Right ventricle myocardium inferior (tissue), 1 donor: ENCODE results near the gene ELAVL4. TPM values are rescaled to one million over a fixed set of nuclear protein-coding genes. Genes with fewer than 3 reads are reported as not detected.
A peak's percentile ranks its signal among the peaks of the same experiment; 100 is the strongest.

Experiments
- ATAC-seq: fragments of 200-7000 bp; cut with Tn5 transposase; one replicate; pipeline ENCODE4 v1.9.1; 2020; ENCODE audit warnings: mild to moderate bottlenecking, moderate library complexity
- DNase-seq: peaks from one replicate; pipeline ENCODE4 v3.0.0; 2021; ENCODE audit errors: missing footprints
- intact Hi-C: fragments of 100-400 bp; cut with DNase I; formaldehyde crosslinking; loops from one replicate; pipeline ENCODE4 v1.11.0; 2022
- long read RNA-seq: library from polyadenylated mRNA; unstranded; transcript quantifications from one replicate; pipeline ENCODE4 v2.0.0, GENCODE V29; 2021
- total RNA-seq: library from RNA; stranded (reverse); fragmentation: NEBNext Ultra II Directional; extraction: Animal tissue kit (Norgen Biotek cat#: 25700); gene quantifications from one replicate; pipeline ENCODE4 v1.2.1, GENCODE V29; 2021
- donor health status: DM: no; HTN: yes; CAD: no; lungs with severe emphysema.

Gene ELAVL4
- total RNA-seq: not detected
- long read RNA-seq: 0 reads

DNA sequence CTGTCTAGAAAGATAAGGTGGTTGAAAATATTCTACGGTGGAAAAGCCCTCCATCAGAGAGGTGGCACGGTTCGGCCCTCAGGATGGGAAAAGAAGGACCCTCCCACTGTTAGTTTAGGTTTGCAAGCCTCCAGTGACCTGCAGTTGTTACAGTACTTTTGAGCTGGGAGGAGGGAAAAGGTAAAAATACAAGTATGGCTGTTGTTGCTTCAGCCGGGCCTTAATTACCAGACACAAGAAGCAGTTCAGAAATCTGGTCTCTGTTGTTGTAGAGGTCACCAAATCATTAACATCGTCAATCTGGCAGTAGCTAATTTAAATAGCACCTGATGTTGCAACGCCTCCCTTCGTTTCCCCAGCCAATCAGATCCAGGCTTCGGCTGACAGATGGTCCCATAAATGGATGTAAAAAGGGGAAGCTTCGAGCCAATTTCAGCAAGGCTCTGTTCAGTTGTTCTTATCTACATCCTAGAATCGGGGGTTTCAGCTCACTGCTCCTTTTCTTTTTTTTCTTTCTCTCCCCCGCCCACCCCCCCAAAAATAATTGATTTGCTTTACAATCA, at the start of gene ELAVL4:
Gene ELAVL4 (plus strand): TSS at position 424 of the 563 bp plus-strand sequence. CDS start 270 bp downstream, outside the sequence.
- DNase-seq (no peak), ATAC-seq (no peak)
- intact Hi-C loops: no loop called here

DNA sequence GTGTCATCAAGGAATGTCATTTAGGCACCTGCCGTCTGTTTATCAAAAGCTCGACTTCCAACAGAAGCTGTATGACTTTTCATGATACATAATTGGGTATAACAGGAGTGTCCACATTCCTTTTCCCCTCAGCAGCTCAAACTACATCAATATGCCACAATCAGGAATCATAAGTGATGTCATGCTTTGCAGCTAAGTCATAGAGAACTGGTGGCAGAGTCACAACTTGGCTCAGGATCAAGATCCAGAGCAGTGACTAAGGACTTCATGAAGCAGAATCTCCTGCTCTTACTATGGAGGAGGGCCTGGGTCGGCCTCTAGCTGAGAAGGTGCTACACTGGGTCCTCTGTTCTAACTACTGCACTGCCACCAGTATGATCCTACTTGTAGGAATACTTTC, 48.4 kb upstream of the ELAVL4 start:
- intact Hi-C loops: loop anchor here (5.0 kb wide), 1 partner anchor 272 kb away; no protein-coding TSS in a partner anchor
- DNase-seq (no peak), ATAC-seq (no peak)

DNA sequence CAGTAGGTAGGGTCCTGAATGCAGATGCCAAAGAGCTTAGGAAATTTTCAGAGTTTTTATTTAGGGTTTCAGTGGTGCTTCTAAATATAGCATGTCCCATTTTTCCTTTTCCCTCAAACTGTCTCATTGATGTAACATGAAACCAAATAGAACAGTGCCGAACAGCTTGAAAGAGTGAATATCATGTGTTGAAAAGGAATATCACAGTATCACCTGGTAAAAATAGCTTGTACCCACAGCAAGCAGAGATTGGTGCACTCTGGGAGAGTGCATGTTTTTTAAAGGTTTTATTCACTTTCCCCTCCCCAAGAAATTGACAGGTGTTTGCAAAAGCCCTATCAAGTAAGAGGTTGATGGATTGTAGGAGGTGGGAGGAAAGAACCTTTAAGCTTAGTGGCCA, 41.9 kb upstream of the ELAVL4 start:
- intact Hi-C loops: no loop called here
- DNase-seq (no peak), ATAC-seq (no peak)

DNA sequence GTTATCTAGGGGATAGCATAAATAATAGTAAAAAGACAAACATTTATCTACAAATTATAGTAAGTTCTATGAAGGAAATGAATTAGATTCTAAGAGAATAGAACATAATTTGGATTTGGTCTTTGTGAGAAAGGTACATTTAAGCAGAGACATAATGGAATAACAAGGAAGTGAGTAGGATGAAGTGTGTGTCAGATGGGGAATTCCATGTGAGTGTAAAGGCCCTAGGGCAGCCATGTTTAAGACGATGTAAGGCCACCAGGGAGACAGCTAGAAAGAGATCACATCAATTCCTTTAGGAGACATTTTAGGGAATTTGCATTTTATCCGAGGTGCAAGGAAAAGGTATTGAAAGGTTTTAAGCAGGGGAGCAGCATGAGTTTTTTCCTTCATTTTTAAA, 33.8 kb upstream of the ELAVL4 start:
- DNase-seq (no peak), ATAC-seq (no peak)
- intact Hi-C loops: no loop called here

DNA sequence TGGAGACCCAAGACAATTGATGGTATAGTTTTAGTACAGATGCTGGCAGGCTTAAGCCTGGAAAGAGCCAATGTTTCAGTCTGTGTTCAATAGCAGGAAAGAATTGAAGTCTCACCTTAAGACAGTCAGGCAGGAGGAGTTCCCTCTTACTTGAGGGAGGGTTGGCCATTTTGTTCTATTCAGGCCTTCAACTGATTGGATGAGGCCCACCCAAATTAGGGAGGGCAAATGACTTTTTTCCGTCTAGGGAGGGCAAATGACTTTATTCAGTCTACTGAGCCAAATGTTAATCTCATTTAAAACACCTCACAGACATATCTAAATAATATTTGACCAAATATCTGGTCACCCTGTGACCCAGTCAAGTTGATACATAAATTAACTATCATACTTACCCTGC, 31.4 kb upstream of the ELAVL4 start:
- DNase-seq (no peak), ATAC-seq (no peak)
- intact Hi-C loops: no loop called here

DNA sequence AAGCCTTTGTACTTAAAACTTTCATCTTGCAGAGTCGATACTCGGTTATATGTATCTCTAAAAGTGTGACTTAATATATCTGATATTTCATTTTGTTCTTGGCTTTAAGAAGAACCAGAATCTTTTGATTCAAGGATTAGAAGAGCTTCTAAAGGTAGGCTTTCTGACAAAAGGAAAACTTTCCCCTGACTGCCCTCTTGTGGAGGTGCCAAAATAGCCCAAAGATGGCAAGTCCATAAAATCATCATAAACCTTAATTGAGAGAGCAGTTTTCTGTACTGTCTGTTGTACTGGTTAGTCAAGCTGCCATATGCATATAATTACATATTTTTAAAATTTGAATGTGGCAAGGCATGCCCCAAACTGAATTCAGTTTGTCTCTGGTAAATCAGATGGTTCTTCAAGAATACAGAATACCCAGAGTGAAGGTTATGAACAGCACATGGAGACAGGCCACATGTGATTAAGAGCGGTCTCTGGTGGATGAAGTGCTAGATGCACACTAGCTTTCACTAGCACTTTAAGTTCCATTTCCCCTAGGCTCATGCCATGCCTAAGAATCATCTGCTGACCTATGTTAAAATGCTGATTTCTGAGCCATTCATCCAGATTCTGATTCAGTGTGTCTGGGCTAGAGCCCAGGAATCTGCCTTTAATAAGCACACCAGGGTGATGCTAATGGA, 27.7 kb upstream of the ELAVL4 start:
- DNase-seq (no peak), ATAC-seq (no peak)
- intact Hi-C loops: no loop called here

DNA sequence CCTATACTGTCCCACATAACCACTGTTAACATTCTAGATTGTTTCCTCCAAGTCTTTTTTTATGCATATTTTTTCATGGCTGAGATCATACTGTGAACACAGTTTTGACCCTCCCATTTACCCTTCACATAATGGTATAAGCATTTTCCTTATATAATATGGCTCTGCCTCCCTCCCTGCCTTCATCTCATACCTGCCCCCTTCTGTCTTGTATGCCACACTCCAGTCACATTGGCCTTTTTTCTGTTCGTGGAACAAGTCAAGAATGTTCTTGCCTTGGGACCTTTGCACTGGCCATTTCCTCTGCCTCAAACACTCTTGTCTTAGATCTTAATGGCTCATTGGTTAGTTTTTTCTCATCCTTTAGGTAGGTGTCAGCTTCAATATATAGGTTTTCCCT, 24.3 kb upstream of the ELAVL4 start:
- no peak for DNase-seq
- no peak for ATAC-seq
- intact Hi-C loops: no loop called here

DNA sequence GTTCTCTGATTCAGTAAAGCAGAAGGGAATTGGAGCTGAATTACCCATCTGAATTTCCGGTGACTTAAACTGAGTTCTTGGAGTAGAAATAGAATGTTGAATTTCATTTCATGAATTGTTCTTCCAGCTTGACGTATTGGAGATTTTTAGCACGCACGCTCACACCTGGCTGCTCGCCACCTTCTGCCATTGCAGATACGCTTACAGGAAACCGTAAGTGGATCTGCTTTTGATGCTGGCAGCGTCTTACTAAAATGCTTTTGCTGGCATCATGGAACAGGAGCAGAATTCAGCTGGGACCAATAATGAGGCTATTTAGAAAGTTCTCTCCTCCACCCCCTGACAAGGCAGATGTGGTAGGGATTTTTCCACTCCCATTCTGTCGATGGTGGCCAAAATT, 17.7 kb upstream of the ELAVL4 start:
- DNase-seq (no peak), ATAC-seq (no peak)
- intact Hi-C loops: no loop called here

DNA sequence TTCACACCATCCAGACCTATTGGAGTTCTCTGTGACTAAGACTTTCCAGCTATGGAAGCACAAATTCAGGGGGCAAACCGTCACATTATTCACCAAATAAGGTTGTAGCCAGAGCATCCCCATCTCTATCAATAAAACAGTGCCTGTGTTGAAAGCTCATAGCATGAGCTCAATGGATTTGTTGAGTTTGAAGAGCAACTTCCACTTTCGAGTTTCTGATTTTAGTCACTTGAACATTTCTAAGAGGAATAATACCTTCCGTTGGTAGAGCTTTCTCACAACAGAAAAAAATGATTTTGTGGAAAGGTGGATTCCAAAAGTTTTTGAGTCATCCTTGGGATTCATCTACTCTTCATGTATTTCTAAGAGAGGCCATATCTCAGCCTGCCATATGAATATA, 13.0 kb upstream of the ELAVL4 start:
- intact Hi-C loops: no loop called here

DNA sequence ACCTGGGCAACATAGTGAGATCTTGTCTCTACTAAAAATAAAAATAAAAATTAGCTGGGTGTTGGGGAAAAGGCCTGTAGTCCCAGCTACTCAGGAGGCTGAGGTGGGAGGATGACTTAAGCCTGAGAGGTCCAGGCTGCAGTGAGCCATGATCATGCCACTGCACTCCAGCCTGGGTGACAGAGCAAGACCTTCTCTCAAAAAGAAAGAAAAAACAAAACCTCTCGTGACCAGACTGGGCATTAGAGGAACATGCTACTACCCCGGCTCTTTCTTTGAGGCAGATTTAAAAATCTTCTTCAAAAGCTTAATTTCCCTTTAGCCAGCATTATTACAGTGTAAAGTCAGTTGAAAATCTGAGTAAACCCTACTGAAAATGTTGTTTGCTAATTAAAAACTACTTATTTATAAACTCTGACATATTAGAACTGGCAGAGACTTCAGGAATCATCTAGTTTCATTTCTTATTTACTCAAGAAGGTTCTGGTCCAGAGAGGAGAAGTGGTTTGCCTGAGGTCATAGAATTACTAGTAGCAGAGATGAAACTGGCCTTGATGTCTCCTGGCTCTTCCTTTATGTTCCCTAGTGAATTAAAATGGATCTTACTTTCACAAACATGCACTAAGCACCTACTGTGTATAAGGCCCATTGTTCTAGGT, 11.6 kb upstream of the ELAVL4 start:
- intact Hi-C loops: no loop called here
- ATAC-seq: no peak
- no peak for DNase-seq

More for the DNA sequence above, 13.0 kb upstream of the ELAVL4 start:
- DNase-seq (no peak), ATAC-seq (no peak)

DNA sequence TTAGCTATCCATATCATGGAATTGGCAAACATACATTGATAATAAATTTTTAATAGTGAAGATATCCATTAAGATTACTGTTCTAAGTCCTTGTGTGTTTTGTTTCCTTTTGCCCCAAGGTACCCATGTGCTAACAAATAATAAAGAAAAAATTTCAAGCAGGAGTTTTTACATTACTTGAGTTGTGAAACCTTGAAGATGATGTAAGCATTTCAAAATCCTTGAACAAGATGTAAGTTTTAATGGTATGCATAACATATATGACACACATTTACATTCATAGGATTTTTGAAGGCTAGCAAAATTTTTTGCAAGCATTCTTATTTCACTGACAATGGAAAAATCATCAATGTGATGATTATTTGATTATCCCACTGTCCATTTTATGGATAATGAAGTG, 10.9 kb upstream of the ELAVL4 start:
- DNase-seq (no peak), ATAC-seq (no peak)
- intact Hi-C loops: no loop called here

DNA sequence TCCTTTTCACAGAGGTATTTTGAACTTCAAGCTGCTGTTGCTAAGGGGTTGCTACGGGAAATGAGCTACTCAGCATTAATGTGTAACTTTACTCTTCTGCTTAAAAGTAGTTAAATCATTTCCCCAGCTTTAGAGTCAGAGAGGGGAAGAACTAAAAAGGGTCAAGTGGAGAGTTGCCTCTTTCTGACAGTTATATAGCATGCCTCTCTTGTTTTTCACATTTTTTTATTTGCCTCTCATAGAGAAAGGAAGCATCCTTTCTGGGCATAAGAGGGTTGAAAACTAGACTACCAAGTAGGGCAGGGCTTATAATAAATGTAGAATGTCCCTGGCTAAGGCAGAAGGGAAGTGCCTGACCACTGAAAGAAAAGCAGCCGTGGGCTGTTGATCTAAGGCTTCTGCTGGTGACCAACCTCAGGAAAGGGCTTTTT, 10.1 kb upstream of the ELAVL4 start:
- DNase-seq: no peak
- no peak for ATAC-seq
- intact Hi-C loops: no loop called here

DNA sequence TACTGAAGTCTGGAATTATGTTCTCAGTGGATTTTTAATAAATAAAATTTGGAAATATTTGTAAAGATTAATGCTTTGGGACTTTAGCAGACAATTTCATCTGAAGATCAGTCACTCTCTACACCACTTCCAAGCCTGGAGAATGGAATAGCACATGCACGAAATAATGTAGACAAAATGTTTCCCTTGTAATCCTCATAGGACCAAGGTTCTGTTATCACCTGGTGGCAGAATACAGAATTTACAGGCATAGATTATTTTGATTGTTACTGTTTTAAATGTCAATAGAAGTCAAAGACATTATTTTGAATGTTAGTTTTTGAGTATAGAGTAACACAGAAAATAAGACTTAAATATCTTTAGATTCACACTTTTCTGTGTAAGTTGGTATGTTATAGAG, 9.1 kb upstream of the ELAVL4 start:
- DNase-seq (no peak), ATAC-seq (no peak)
- intact Hi-C loops: no loop called here

DNA sequence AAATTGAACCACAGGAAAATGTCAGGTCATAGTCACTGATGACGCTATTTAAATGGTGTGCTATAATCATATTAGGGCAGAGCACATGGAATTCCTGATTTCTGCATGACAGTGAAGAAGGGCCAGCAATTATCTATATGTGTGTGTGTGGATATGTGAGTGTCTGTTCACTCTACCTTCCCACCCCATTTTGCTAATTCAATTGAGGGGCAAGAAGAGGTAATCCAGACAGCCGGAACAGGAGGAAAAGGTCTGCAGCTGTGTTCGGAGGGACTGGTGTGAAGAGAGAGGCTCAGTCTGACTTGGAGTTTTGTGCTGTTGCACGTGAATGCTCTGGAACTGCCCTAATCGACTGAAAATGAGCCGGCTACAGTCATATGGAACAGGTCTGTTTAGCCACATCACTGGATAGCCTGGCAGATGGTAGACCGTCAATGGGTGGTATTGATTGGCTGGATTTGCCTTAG, 5.1 kb upstream of the ELAVL4 start:
- no peak for DNase-seq
- no peak for ATAC-seq
- intact Hi-C loops: no loop called here

DNA sequence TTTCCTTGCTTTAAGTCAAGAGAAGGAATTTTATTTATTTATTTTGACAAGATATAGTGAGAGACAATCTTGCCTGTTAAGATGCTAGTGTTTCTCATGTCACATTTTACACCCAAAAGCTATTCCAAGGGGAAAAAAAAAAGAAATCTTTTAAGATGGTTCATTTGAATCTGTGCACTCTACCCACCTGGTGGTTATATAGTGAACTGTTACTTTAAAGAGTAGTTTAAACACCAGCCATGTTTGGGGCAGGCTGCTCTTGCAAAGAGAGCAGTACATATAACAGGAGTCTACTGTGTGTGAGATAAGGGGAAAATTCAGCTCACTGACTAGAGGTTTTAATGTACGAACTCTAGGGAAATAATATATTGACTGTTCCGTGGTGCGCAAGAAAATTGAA, 3.3 kb upstream of the ELAVL4 start:
- no peak for ATAC-seq
- DNase-seq: no peak
- intact Hi-C loops: no loop called here

DNA sequence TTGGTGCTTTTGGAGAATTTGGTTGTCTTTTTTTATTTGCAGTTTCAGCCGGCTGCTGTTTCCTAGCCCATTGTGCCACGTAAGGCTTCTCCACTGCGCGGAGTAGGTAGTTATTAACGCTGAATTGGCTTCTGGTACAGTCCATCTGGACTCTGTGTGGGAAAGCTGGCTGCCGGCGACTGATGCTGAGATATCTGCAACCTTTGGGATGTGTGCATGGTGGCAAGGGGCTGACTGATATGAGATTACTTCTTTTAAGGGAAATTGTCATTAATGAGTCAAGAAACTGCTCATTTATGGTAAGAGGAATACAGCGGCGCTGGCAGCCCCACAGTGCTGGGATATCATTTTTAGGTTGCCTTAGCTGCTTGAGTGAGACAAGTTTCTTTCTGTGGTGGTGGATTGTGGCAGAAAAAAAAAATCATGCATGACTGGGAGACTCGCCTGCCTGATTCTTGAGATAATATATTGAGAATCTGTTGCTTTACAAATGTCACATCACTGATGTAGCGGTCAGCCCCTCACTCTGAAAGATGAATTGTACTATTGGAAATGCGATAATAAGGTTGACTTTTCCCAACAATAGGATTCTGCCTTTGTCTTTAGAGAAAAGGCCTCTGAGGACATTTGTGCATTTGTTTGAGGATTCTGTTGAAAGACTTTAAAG, 2.5 kb upstream of the ELAVL4 start:
- no peak for DNase-seq

DNA sequence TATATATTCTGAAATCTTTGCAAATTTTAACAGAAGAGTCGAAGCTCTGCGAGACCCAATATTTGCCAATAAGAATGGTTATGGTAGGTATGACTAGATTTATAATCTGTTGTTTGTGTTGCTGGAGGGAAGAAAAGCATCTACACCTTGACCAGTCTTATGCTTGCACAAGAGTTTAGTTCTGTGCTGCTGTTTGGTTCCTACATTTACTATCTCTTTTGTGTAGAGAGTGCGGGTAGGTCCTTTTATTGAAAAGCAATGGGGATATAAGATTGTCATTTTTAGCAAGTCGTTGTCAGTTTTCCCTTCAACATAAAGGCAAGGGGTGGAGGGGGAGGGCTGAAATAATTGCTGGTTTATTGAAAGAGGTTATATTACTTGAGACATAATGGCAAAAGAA, 396 bp downstream of the ELAVL4 start:
- ATAC-seq (no peak), DNase-seq (no peak)
- intact Hi-C loops: no loop called here

More for the DNA sequence above, 2.5 kb upstream of the ELAVL4 start:
- no peak for ATAC-seq
- intact Hi-C loops: no loop called here

DNA sequence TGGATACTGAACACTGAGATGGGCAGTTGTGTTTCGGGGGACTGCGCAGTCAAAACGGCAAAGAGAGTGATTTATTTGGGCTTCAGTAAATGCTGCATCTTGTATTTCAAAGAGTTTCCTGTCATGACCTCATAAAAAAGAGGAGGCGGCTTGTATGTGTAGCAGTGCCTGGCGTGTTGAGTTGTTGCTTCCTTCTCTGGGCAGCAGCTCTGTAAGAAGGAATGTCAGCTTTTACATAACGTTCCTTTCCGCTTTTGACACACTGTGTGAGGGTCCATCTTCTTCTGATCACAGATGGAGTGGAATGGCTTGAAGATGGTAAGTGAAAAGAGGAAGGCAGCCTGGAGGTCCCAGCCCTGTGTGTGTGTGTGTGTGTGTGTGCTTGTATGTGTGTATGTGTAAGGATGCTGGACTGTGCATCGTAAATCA, 941 bp downstream of the ELAVL4 start:
- ATAC-seq (peak; percentile 31), DNase-seq (no peak)
- intact Hi-C loops: no loop called here

DNA sequence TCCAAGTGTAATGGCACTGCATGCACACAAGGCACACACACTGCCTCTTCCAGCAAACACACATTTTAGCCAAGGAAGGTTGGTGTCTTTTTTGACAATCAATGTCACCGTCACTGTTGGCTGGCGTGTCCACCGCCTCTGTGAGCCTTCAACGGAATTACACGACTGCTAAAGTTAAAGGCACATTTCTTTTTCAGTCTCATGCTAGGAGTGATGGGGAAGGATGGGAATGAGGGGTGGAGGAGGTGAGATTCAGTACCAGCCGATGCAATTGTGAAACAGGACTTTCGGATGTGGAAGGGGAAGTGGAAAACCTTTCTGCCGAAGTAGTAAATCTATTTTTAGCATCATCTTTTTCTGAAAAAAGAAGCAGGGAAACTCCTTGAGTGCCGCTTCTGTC, 1.4 kb downstream of the ELAVL4 start:
- ATAC-seq (no peak), DNase-seq (no peak)
- intact Hi-C loops: no loop called here

DNA sequence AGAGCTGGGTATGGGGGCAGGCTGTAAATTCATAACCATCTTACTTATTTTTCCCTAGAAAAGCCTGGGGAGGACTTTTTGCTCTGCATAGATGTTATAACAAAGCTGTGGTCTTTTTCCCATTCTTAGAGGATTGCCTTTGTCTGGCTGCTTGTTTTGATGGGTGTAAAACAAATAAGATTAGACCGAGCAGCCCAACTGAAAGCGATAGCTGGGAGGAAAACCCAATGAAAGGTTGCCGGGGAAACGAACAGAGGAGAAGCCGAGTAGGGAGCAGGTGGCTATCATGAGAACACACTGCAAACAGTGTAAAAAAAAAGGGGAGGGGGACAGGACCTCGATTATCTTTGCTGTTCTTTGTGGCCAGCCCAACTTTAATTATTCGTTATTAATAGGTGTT, 1.9 kb downstream of the ELAVL4 start:
- ATAC-seq (no peak), DNase-seq (no peak)
- intact Hi-C loops: no loop called here
